HG03280 (cell line): ENCODE data around the gene COX7A2L.
"Not testable (repeated sequence)": the region's sequence is repeated elsewhere in the genome, so short reads cannot be mapped to it uniquely, and the experiment has no call there.

ENCODE experiments used
- ATAC-seq: cut with Tn5 transposase; IDR thresholded peaks from one replicate; pipeline ENCODE4 v1.9.1; 2021; ENCODE audit warnings: mild to moderate bottlenecking, moderate library complexity; ENCODE audit not compliant: unreplicated experiment

Gene COX7A2L, protein sequence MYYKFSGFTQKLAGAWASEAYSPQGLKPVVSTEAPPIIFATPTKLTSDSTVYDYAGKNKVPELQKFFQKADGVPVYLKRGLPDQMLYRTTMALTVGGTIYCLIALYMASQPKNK

DNA sequence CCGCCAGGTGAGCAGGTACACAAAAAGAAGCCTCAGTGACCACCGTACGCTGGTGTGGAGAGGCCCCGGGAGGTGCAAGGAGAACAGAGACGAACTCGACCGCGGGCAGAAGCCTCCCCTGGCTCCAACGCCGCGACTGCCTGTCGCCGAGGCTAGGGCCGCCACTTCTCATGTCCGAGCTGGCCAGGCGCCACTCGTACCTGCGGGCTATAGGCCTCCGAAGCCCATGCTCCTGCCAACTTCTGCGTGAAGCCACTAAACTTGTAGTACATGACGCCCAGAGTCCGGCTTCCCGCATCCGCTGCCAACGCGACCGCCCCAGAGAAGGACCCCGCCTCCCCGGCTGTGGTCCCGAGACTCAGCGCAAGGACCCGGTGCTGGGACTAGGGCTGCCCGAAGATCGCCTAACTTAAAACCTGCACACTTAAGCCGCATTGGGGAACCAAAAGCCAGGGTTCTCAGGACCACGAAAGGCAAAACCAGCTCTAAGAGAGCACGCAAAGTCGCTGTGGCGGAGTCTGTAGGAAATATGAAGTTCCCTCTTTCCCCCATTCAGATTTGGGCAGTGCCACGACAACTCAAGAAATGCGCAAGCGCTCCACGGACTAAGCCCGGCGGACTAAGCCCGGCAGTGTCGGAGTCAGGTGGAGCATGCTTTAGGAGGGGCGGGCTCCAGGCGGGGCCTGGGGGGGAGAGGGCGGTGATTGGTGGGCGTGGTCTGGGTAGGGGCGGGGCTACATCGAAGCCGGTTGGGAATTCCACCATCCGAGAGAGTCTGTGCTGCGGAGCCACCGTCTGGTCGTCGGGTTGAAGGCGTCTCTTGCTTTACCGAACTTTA is at the start of gene COX7A2L:
TSS of gene COX7A2L (minus strand) at position 328 of the 838 bp plus-strand sequence. CDS start at position 272, 56 bp downstream.
- peak; percentile 91 for ATAC-seq

DNA sequence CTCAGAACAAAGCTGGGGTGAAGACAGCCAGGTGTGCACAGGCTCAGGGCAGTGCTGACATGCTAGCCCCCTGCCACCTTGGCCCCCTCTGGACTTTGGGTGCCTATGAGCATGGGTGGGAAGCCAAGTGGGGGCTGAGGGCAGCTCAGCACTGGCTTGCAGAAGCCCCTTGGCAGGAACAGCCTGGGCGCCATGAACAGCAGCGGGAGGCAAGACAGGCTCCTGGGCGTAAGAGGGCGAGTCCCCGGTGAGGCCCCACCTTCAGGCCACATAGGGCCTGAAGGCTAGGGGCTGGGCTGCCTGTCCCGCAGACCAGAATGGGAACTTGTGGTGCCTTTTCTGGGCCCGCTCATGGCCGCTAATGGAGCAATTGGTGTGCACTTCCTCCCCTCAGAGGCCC is 47.0 kb upstream of the COX7A2L start:
- no peak for ATAC-seq

DNA sequence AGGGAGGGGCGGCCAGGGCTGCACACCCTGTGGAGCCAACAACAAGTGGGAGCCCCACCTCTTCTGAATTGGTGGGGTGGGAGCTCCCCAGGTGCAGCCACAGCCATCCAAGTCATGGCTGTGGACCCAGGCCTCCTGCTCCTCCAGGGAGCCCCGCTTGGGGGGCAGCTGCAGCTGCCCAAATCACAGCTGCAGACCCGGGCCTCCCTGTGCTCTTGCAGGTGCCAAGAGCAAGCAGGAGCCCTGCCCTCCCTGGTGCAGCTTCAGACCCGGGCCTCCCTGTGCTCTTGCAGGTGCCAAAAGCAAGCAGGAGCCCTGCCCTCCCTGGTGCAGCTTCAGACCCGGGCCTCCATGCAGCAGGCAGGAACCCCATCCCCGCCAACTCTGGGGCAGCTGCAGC is 46.5 kb upstream of the COX7A2L start:
- ATAC-seq: no peak

DNA sequence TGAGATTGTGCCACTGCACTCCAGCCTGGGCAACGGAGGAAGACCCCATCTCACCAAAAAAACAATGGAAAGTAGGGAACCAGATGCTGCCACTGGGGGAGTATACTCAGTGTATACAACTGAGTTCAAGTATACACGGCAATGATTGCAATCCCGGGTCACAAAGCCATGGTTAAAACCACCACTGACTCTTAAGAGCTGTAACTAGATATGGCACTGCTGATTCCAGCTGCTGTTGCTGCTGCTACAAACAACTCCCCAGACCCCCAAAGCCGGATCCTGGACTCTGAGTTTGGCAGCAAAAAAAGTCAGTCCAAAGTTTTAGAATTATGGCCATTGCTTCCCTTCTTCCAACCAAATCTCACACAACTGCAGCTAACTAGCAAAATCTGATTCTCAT is 43.7 kb upstream of the COX7A2L start:
- no peak for ATAC-seq

DNA sequence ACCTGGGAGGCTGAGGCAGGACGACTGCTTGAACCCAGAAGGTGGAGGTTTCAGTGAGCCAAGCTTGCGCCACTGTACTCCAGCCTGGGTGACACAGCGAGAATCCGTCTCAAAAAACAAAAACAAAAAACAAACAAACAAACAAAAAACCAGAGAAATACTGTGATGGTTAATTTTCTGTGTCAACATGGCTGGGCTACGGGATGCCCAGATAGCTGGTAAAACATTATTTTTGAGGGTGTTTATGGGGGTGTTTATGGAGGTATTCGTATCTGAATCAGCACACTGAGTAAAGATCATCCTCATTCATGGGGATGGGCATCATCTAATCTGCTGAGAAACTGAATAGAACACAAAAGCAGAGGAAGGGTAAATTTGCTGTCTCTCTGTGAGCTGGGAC is 40.8 kb upstream of the COX7A2L start:
- no peak for ATAC-seq

DNA sequence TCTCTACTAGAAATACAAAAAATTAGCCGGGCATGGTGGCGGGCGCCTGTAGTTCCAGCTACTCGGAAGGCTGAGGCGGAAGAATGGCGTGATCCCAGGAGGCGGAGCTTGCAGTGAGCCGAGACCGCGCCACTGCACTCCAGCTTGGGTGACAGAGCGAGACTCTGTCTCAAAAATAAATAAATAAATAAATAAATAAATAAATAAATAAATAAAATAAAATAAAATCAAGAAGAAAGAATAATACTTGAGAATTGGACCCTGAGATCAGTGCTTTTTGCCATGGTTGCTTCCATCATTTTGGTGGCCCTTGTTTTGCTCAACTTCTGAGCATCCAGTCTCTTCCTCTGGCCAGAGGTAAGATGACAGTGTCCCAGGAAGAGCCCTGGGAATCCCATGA is 37.0 kb upstream of the COX7A2L start:
- ATAC-seq: not testable (repeated sequence)

DNA sequence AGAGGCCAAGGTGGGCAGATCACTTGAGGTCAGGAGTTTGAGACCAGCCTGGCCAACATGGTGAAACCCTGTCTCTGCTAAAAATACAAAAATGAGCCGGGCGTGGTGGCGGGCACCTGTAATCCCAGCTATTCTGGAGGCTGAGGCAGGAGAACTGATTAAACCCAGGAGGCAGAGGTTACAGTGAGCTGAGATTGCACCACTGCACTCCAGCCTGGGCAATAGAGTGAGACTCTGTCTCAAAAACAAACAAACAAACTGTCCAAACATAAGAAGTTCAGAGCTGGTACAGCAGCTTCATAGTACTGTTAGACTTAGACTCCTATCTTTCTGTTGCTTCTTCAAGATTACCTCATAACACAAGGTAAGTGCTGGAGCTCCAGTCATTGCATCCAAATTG is 32.3 kb upstream of the COX7A2L start:
- ATAC-seq: not testable (repeated sequence)

DNA sequence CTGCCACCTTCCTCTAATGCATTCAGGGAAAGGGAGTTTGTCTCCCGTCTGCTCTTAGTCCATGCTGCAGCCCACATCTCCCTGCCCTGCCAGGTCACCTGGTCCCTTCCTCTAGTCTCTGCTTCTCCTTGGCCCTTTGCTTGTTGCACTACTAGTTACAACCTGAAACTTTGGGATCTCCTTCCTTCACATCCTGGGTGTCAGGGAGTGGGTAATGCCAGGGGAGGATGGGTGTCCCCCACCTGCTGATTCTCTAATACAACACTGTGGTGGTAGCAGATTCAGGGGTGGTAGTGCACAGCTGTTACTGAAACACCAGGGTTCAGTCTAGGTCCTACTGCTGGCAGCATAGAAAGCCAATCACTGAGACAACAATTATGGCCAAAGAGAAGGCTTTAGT is 31.2 kb upstream of the COX7A2L start:
- ATAC-seq: no peak

DNA sequence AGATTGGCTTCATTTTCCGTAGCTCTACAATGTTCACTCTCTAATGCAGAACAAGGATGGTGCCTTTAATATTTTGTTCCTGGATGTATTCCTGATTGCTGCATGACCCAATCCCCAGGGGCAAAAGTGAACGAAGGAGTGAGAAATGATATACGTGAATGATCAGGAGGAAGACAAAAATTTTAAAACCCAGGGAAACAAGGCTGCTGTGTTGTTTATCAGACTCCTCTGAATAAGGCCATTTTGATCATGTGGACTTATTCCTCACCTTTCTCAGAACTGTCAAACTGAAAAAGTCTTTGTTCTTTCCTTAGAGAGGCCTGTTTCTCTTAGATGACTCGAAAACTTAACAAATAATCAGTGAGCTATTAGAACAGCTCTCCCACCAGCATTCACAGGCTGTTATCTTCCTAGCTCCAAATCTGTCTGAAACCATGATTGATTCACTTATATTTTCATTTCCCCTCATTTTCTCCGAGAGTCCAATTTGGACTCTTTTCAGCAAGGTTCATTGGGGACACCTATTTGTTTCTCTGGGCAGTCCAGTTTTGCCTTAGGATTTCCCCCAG is 29.5 kb upstream of the COX7A2L start:
- ATAC-seq: no peak

DNA sequence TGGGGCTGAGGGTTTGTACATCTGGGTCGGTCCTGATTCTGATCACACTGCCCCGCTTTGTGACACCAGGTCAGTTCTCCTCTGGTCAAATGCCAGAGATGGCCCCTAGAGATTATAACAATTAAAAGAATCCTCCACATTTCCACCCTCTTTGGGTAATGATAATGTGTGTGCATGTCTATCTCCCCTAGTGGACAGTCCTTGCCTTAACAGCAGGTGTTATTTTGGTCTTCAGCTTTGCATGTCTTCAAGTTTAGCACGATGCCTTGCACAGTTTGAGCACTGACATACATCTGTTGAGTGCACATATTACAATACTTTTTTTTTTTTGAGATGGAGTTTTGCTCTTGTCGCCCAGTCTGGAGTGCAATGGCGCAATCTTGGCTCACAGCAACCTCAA is 25.7 kb upstream of the COX7A2L start:
- peak; percentile 62 for ATAC-seq

DNA sequence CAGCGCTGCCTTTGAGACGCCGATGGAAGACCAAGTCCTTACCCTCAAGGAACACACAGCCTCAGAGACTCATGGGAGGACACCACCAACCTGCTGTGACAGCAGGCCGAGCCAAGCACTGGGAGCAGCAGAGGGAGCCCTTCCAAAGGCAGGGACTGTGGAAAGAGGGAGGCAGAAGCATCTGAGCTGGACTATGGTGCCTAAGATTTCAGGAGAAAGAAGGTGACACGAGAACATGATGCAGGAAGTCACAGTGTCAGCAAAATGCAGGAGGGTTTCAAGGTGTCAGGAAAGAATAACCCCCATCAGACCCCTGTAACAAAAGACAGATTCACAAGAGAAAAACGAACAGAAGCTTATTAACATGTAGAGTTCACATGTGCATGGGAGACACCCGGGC is 24.2 kb upstream of the COX7A2L start:
- ATAC-seq: no peak

DNA sequence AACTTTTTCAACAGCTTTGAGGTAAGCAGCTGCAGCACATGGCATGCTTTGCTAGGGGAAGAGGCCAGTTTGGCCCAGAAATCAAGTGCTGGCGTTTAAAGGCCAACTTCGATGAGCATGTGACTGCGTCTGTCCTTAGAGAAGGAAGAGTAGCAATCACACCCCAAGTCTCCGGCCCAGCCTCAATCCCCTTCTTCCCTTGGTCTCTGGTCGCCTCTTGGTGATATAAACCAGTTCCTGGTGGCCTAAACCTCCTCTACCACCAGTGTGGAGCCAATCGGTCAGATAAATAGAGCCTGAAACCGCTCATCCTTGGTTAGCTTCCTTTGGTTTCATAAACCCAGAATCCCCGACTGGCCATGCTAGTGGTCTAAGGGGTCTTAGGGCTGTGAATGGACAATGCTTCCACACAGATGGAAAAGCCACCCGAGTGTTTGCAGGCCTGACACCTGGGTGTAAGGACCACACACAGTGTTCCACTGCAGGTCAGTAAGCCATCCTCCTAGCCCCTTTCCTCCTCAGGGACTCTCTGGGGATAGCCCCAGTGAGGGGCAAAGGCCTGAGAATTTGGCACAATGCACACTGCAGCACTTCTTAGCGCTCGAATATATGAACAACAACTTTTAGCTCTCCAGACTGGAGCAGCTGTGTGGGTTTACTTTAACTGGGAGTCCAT is 23.0 kb upstream of the COX7A2L start:
- no peak for ATAC-seq

DNA sequence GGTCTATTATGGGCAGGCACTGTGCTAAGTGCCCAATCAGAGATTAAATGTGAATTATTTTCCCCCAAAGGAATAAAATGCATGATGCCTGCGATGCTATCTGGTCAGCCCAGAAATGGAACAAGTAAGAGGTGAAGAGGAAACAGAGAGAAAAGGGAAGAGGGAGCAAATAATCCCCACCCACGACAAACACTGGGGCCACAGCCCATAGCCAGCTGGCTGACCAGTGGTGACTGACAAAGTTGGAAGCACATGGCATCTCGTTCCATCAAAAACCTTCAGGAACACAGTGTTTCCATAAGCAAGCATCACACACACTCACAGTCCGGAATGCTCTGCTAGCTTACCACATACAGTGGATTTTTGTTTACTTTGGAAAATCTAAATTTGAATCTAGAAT is 21.1 kb upstream of the COX7A2L start:
- no peak for ATAC-seq

DNA sequence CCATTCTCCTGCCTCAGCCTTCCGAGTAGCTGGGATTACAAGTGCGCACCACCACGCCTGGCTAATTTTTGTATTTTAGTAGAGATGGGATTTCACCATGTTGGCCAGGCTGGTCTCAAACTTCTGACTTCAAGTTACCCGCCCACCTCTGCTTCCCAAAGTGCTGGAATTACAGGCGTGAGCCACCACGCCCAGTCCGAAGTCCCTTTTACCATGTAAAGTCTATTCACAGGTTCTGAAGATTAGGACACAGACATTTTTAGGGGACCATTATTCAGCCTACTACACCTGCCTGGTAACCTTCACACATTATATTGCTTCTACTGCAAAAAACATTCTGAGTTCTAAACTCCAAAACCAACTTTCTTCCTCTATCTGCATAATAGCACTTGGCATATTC is 19.0 kb upstream of the COX7A2L start:
- not testable (repeated sequence) for ATAC-seq

DNA sequence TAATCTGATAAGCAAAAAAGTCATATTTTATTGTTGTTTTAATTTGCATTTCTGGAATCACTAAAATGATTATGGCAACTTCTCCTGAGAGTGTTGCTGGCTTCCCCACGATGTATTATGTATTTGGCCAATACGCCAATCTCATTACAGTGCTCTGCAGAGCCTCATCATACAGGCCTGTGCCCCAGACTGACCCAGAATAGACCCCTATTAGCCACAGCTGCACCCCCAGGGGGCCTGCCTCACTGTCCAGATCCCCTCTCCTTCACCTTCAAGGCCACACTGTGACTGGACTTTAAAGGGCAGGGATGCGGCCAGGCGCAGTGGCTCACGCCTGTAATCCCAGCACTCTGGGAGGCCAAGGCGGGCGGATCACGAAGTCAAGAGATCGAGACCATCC is 17.4 kb upstream of the COX7A2L start:
- ATAC-seq: no peak

DNA sequence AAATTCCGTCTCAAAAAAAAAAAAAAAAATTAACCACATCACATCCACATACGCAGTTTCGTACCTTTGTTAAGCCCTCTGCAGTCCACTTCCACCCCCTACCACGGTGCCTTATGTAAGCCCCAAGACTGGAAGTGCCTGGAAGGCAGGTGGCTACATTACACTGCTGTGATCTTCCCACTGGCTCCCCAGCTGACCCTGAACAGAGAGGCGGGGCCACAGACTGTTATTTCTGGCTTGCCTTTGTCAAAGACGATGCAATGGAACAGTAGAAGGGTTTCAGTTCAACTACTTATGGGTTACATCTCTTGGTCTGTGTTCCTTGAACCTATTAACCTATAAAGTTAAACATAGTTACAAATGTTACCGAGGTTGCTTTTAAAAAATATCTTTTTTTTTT is 15.7 kb upstream of the COX7A2L start:
- ATAC-seq: no peak

DNA sequence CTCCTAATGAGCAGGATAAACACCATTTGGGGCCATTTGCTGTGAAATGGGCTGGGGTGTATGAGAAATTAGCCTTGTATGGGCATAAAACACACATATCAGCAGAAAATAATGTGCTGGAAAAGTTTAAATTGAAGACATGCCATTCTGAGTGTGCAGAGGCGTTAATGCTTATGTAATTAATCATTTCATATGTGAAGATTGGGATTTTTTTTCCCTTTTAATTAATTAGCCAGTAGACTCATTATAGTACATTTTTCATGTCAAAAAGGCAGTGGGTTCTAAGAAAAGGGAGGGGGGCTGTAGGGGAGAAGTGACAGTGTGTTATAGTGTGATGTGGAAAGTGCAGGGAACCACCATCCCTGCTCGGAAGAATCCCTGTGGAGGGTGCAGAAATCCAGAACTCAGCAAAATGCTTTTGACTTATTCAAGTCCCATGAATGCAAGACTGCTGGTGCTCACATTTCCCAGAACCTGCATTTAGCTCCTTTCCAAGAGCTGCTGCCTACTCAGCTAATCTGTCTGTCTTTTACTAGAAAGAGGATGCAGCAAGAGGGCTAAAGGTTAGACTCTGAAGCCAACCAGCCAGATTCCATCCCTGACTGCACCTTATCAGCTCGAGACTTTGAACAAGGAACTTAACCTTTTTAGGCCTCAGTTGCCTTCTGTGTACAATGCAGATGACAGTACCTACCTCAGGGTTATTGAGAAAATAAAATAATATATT is 11.6 kb upstream of the COX7A2L start:
- no peak for ATAC-seq

DNA sequence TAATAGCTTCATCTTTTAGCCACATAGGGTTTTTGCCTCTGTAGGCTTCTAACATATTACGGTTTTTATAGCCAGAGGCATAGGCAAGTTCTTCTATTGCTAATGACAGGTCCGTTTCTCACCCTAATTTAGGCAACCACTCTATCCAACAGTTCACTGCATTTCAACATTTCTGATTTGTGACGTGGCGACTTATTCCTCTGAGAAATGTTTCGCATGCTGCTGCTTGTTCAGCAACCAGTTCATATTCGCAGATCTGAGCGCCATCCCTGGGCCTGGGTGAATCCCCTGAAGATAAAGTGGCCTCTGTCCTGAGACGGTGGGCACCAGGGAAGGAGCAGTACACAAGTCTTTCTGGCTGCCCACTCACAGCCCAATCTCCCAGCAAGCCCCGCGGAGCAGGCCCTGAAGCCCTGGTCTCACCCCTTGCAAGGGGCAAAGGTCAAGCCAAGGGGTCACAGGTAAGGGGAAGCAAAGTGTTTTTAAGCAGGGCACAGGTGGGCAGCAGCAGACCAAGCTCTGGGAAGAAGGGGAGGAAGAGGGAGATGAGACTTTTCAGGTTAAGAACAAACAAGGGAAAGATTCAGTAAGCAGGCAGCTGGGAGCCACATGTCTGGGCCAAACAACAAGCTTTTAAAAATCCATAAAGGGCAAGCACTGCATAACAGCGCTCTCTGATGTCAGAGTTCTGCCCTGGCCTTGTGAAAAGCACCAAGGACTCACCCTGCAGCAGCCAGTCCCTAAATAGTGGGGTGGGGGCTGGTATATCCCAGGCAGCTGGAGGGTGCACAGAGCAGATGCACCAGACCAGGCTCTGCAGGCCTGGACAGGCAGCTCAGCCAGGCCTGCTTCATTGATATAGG is 10.8 kb upstream of the COX7A2L start:
- no peak for ATAC-seq

DNA sequence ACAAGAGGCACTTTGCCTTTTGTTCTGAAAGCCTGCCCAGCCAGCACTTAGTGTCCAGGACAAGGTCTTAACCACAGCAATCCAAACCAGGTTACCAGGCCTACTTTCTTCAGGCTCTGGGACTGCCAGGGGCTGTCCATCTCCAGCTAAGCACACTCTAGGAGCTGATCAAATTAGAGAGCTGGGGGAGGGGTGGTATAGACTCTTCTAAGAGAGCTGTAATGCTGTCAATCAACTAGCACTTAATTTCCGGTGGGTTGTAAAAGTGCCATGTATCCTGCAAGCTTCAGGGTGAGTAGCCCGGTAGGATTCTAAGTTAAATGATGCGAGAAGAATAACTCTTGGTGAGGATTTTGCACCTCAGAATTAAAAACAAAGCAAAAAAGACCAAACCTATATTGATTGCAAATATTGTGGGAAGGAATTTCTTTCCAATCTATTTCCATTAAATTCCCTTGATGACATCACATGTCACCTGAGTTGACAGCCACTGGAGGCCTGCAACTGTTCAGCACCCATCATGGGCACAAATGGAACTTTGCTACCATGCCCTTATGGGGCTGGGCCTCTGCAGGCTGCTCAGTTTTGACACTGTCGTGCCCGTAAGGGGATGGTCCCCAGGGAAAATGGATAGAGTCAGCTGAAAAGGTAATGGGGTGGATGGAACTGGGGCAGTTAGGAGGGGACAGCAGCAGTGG is 8.7 kb upstream of the COX7A2L start:
- no peak for ATAC-seq
